GM12878 (cell line): ENCODE measurements around the gene MINPP1. TPM values are rescaled to one million over a fixed set of nuclear protein-coding genes. Genes with fewer than 3 reads are reported as not detected.

Experiments
- ATAC-seq: fragments of 200-7000 bp; cut with Tn5 transposase; 3 replicates; pipeline ENCODE4 v1.9.1; 2020; ENCODE audit warnings: mild to moderate bottlenecking, moderate library complexity
- BruUV-seq: library from RNA; stranded (reverse); fragments of 400-500 nt; replicated peaks from 2 replicates; lab custom pipeline; 2021; lab: Mats Ljungman, UMichigan
- CTCF ChIA-PET: fragments of 300-600 bp; sonication (Branson Sonifier 250); formaldehyde crosslinking; extraction: SDS; loops from one replicate; lab custom pipeline; 2021; ENCODE audit warnings: inconsistent platforms; lab: Yijun Ruan, JAX
- POLR2A ChIA-PET: fragments of 350-600 bp; formaldehyde crosslinking; extraction: SDS; loops from one replicate; lab custom pipeline; 2021; ENCODE audit warnings: inconsistent platforms; lab: Charles Lee
- RAD21 ChIA-PET: fragments of 300-600 bp; sonication (Branson Sonifier 250); formaldehyde crosslinking; loops from one replicate; lab custom pipeline; 2023; ENCODE audit warnings: antibody characterized with exemption; ENCODE audit not compliant: unreplicated experiment; lab: Charles Lee
- SMC1A ChIA-PET: fragments of 300-600 bp; sonication (Branson Sonifier 250); formaldehyde crosslinking; loops from one replicate; lab custom pipeline; 2023; ENCODE audit not compliant: unreplicated experiment, uncharacterized antibody; lab: Charles Lee
- DNase-seq: peaks from one replicate; pipeline ENCODE4 v3.0.0-alpha.2; 2011; ENCODE audit warnings: low read depth, low spot score
- FAIRE-seq: peaks from 3 replicates; lab custom pipeline; 2011; peaks lifted over from hg19 to GRCh38; lab: Jason Lieb, UNC
- H2AFZ ChIP-seq: 2 replicates; pipeline ENCODE4 v1.6.0; 2011; ENCODE audit warnings: low read depth, low read length, control low read depth; ENCODE audit not compliant: control insufficient read depth
- H3K27ac ChIP-seq: 2 replicates; pipeline ENCODE4 v1.5.1; 2011; ENCODE audit warnings: control low read depth; ENCODE audit not compliant: control insufficient read depth, insufficient read depth
- H3K27me3 ChIP-seq, 2 experiments: replicated peaks in 1 of 2; 2 replicates each; pipeline versions ENCODE4 v1.6.0 to v1.6.1; 2011; ENCODE audit warnings: low read length in 1 of 2; ENCODE audit not compliant: control insufficient read depth in 2 of 2, insufficient read depth in 2 of 2
- H3K36me3 ChIP-seq, 2 experiments: 2 replicates each; pipeline ENCODE4 v1.5.1; 2011; ENCODE audit warnings: low read length in 1 of 2; ENCODE audit not compliant: control insufficient read depth in 2 of 2, insufficient read depth in 2 of 2
- H3K4me1 ChIP-seq: 2 replicates; pipeline ENCODE4 v1.6.1; 2011; ENCODE audit warnings: mild to moderate bottlenecking, low read length, moderate library complexity, mixed read lengths; ENCODE audit not compliant: control insufficient read depth, insufficient read depth
- H3K4me2 ChIP-seq: 2 replicates; pipeline ENCODE4 v1.6.0; 2011; ENCODE audit warnings: control low read depth; ENCODE audit not compliant: control insufficient read depth, insufficient read depth
- H3K4me3 ChIP-seq: fragments of 200-600 bp; sonication (generic); 2 replicates; pipeline ENCODE4 v1.5.1; 2016
- H3K79me2 ChIP-seq: 2 replicates; pipeline ENCODE4 v1.6.0; 2011; ENCODE audit warnings: low read length; ENCODE audit not compliant: control insufficient read depth, insufficient read depth
- H3K9ac ChIP-seq: 2 replicates; pipeline ENCODE4 v1.8.0; 2011; ENCODE audit warnings: low read length, control low read depth, mixed read lengths; ENCODE audit not compliant: control insufficient read depth, insufficient read depth
- H3K9me3 ChIP-seq: replicated peaks from 3 replicates; pipeline ENCODE4 v1.5.1; 2011; ENCODE audit warnings: mild to moderate bottlenecking, low read length; ENCODE audit not compliant: control insufficient read depth, insufficient read depth
- H4K20me1 ChIP-seq: 2 replicates; pipeline ENCODE4 v1.6.0; 2011; ENCODE audit not compliant: control insufficient read depth, insufficient read depth
- JUND ChIP-seq: IDR thresholded peaks from 2 replicates; pipeline ENCODE4 v1.6.1; 2012; ENCODE audit warnings: low read depth, mild to moderate bottlenecking, low read length, improper control_type of control experiment, moderate library complexity
- MTA3 ChIP-seq: IDR thresholded peaks from 2 replicates; pipeline ENCODE4 v1.6.1; 2012; ENCODE audit warnings: low read length, inconsistent platforms, borderline replicate concordance
- NFYB ChIP-seq: IDR thresholded peaks from 2 replicates; pipeline ENCODE4 v1.6.1; 2011; ENCODE audit warnings: low read depth, mild to moderate bottlenecking, low read length, improper control_type of control experiment, moderate library complexity; ENCODE audit not compliant: insufficient read depth
- NR2C1 ChIP-seq: fragments of 450-650 bp; IDR thresholded peaks from 2 replicates; pipeline ENCODE4 v1.6.1; 2017; ENCODE audit warnings: antibody characterized with exemption, mild to moderate bottlenecking, moderate library complexity
- RFX5 ChIP-seq: IDR thresholded peaks from 2 replicates; pipeline ENCODE4 v1.6.1; 2011; ENCODE audit warnings: low read depth, low read length, improper control_type of control experiment
- SMC3 ChIP-seq: IDR thresholded peaks from 2 replicates; pipeline ENCODE4 v1.6.1; 2011; ENCODE audit warnings: low read length, improper control_type of control experiment, borderline replicate concordance
- ZBTB33 ChIP-seq: fragments of 450-650 bp; IDR thresholded peaks from 2 replicates; pipeline ENCODE4 v1.6.1; 2017; ENCODE audit warnings: mild to moderate bottlenecking
- WGBS: methylation state at CpG from one replicate; pipeline ENCODE4 v1.1.6; 2016; ENCODE audit warnings: low lambda C conversion rate; ENCODE audit not compliant: insufficient replicate concordance, insufficient coverage; ENCODE audit errors: missing lambda C conversion rate; 5-methylcytosine and 5-hydroxymethylcytosine counted together
- in situ Hi-C: fragments of 300-500 bp; cut with MboI; formaldehyde crosslinking; loops from 9 replicates; pipeline ENCODE4 v1.14.3; 2018; ENCODE audit warnings: mixed read lengths
- intact Hi-C: fragments of 100-400 bp; cut with micrococcal nuclease; formaldehyde crosslinking; loops from one replicate; pipeline ENCODE4 v1.14.2; 2022; ENCODE audit not compliant: unreplicated experiment
- polyA plus RNA-seq, 11 experiments: library from polyadenylated mRNA; depleted of rRNA in 4 of 11; unstranded in 6 of 11; stranded (reverse) in 5 of 11; fragments of >200 nt; fragmentation: Nextera tagmentation in 4 of 11; fragmentation: Illumina TruSeq in 1 of 11; extraction: Ambion mirVana in 4 of 11; extraction: Trizol in 1 of 11; gene quantifications; 1 replicate in 1 of 11; 2 replicates in 10 of 11; pipeline versions ENCODE4 v1.2.1 to v1.2.3, GENCODE V29; 2011 to 2016; ENCODE audit warnings: inconsistent platforms in 2 of 11, missing spikeins in 2 of 11, low read depth in 1 of 11
- total RNA-seq, 4 experiments: library from RNA; depleted of rRNA in 3 of 4; stranded (reverse); fragments of >200 nt in 3 of 4; fragmentation: Illumina TruSeq in 1 of 4; extraction: Trizol in 1 of 4; gene quantifications; 2 replicates each; pipeline versions ENCODE4 v1.2.1 to v1.2.3, GENCODE V29; 2013 to 2021

The MINPP1 gene
- total and polyA plus RNA-seq, 10 of the 15 experiments (the other 5 are each of a cell fraction or from before 2014, with no cell fraction given) = 3.9 to 29.2 (median 10.7) TPM

DNA sequence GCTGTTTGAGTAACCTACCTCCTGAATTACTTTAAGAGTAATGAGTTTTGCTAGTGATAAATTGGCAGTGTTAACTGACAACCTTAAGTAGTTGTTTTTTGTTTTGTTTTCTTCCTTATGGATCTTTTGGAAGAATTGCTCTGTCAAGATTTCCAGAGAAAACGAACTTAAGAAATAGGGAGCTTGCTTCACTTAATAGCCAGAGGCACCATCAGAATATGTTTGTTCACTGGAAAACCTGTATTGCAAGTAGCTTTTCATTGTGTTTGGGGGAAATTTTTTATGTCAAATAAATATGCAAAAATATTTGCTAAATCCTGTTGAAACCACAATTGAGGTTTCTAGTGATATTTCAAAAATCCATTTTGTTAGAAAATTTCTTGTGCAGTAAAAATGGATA lies 89.5 kb downstream of the MINPP1 start (continued):
- TF ChIP-seq JUND = no peak
- TF ChIP-seq MTA3 = no peak
- no peak for TF ChIP-seq ZBTB33
- TF ChIP-seq RFX5 = no peak
- TF ChIP-seq NFYB = no peak
- TF ChIP-seq, all 136 proteins: peak for 0

DNA sequence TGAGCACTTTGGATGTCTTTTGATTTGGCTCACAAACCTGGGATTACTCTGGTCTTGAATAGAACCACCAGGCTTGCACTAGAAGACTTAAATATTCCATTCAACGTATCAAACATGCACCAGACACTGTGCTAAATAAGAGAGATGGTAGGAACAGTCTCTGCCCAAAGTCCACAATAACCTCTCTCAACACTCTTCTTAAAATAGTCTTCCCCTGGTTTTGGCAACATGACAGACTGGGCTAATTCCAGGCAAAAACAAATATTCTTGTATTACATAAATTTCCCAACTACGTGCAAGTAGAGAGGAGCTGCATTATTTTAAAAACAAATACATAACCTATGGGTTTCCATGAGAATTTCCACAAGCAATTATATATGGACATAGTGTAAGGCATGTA lies 90.2 kb downstream of the MINPP1 start:
- DNase-seq (no peak), FAIRE-seq (no peak)
- Histone ChIP-seq H3K9me3 (no peaks in the 10 kb centered on the region; the same call in 2 of the 3 replicates), H3K4me1 (peaks cover 5% of the 10 kb centered on the region), H3K27ac (no peak overlapping the region), H4K20me1 (no peaks in the 10 kb centered on the region), H3K9ac (no peak overlapping the region), H3K27me3 (no peaks in the 10 kb centered on the region), H3K79me2 (no peaks in the 10 kb centered on the region)
- BruUV-seq = no TSS peak
- 61% methylated on average over 2 of the region's 2 CpGs for WGBS
- CTCF ChIA-PET = interaction anchor here (2.2 kb wide), 1 partner anchor 9 kb away, joined by 9 read pairs; no protein-coding TSS in a partner anchor
- SMC1A ChIA-PET = interaction anchor here (0.8 to 1.2 kb wide), 2 partner anchors 9 to 10 kb away, joined by 3 read pairs; no protein-coding TSS in a partner anchor
- in situ Hi-C loops = no loop called here
- POLR2A ChIA-PET = no interaction called here
- RAD21 ChIA-PET = no interaction called here
- no peak for TF ChIP-seq NR2C1
- TF ChIP-seq SMC3 = no peak
- TF ChIP-seq, all 136 proteins: peak for 0
- Histone ChIP-seq H3K4me3 (no peak overlapping the region), H3K4me2 (no peak overlapping the region), H2AFZ (no peak overlapping the region), H3K36me3 (no peaks in the 10 kb centered on the region)
- ATAC-seq = no peak
- intact Hi-C loops = no loop called here
